Measurements from ENCODE around the gene HCN1. TPM values are rescaled to one million over a fixed set of nuclear protein-coding genes. Genes with fewer than 3 reads are reported as not detected.

The HCN1 gene
- polyA plus RNA-seq, 1 experiment: not detected

DNA sequence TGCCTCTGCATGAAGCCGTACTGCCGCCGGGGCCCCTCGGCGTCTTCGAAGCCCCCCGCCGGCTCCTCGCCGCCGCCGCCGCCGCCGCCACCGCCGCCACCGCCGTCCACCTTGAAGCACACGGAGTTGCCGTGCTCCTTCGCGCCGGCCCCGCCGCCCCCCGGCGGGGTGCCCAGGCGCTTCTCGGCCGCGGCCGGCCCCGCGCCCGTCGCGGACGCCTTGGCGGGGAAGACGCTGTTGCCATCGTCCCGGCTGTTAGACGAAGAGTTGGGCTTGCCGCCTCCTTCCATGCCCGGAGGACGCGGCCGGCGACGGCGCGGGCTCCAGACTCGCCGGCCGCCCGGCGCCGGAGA is 400 bp downstream of the HCN1 start:
- H3K27me3 ChIP-seq (ENCODE audit: control insufficient read depth, insufficient read depth, low read length): peaks cover 1% of the 10 kb centered on the region; the same call in 1 of the 2 replicates
- no peaks in the 10 kb centered on the region for H3K36me3 ChIP-seq (ENCODE audit: control insufficient read depth, insufficient read depth, low read length)
- DNase-seq (ENCODE audit: low read depth): no peak
- TF ChIP-seq, protein P1, sequence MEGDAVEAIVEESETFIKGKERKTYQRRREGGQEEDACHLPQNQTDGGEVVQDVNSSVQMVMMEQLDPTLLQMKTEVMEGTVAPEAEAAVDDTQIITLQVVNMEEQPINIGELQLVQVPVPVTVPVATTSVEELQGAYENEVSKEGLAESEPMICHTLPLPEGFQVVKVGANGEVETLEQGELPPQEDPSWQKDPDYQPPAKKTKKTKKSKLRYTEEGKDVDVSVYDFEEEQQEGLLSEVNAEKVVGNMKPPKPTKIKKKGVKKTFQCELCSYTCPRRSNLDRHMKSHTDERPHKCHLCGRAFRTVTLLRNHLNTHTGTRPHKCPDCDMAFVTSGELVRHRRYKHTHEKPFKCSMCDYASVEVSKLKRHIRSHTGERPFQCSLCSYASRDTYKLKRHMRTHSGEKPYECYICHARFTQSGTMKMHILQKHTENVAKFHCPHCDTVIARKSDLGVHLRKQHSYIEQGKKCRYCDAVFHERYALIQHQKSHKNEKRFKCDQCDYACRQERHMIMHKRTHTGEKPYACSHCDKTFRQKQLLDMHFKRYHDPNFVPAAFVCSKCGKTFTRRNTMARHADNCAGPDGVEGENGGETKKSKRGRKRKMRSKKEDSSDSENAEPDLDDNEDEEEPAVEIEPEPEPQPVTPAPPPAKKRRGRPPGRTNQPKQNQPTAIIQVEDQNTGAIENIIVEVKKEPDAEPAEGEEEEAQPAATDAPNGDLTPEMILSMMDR (IDR thresholded peaks at IDR 0.05; ENCODE audit: insufficient read depth, low read depth, low read length): no peak
- CTCF ChIA-PET: interaction anchor here (0.6 to 0.9 kb wide), 4 partner anchors 12 to 17 kb away, joined by 3 to 5 read pairs (median 4); no protein-coding TSS in a partner anchor
- H3K4me3 ChIP-seq (ENCODE audit: low read depth, low read length): no peak overlapping the region
- POLR2A ChIA-PET: no interaction called here

GRCh38 chr5:45694971-45695803 is 993 bp downstream of the HCN1 start:
- no peak overlapping the region for H3K4me3 ChIP-seq (ENCODE audit: low read depth, low read length)
- CTCF ChIA-PET: no interaction called here
- TF ChIP-seq, protein P1 (IDR thresholded peaks at IDR 0.05; ENCODE audit: insufficient read depth, low read depth, low read length): no peak
- peaks cover 1% of the 10 kb centered on the region; the same call in 1 of the 2 replicates for H3K27me3 ChIP-seq (ENCODE audit: control insufficient read depth, insufficient read depth, low read length)
- POLR2A ChIA-PET: no interaction called here
- H3K36me3 ChIP-seq (ENCODE audit: control insufficient read depth, insufficient read depth, low read length): no peaks in the 10 kb centered on the region
- no peak for DNase-seq (ENCODE audit: low read depth)

DNA sequence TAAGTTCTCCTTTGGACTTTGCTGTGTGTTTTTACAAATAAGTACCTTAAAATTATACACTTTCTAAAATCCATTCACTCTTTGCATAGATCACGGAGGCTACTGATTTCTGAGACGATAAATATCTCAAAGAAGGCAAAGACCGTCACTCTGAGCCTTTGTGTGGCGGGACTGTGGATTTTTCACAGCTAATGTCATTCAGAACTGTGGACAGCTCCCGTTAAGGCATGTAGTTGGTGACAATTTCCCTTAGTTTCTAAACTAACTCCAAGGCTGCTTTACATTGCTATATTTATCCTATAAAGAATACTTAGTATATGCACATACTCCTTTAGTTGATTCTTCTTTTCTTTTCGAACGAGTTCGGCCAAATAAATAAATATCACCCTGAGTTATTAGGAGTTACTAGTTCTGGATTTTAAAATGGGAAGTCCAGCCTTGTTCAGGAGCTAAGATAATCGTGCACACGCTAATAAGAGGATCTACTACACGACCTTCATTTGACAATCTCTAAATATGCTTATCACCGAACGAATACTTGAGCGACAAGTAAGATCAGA is 1.8 kb downstream of the HCN1 start:
- no peak for DNase-seq (ENCODE audit: low read depth)
- H3K27me3 ChIP-seq (ENCODE audit: control insufficient read depth, insufficient read depth, low read length): peaks cover 1% of the 10 kb centered on the region; the same call in 1 of the 2 replicates
- TF ChIP-seq, protein P1 (IDR thresholded peaks at IDR 0.05; ENCODE audit: insufficient read depth, low read depth, low read length): no peak
- ChIA-PET CTCF (no interaction called here), POLR2A (no interaction called here)
- H3K36me3 ChIP-seq (ENCODE audit: control insufficient read depth, insufficient read depth, low read length): no peaks in the 10 kb centered on the region
- no peak overlapping the region for H3K4me3 ChIP-seq (ENCODE audit: low read depth, low read length)

DNA sequence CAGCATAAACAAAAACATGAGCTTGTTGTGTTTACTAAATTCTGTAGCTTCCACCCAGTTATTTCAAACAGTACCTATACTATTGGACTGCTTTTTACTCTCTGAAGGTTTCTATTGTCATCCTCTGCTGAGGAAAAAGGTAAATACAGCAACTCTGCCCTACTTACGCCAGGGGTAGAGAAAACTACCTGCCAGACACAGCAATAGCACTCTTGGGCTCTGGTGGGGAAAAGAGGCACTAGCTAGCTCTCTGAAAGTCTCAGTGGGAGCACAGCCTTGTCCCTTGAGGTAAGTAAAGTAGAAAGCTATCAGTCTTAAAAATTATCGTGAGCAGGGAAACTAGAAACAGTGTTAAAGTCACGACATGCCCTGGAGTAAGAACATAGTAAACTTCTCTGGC is 3.7 kb downstream of the HCN1 start:
- ChIA-PET POLR2A (no interaction called here), CTCF (interaction anchor here (0.6 kb wide), 1 partner anchor 10 kb away, joined by 3 read pairs; no protein-coding TSS in a partner anchor)
- Histone ChIP-seq H3K27me3 (ENCODE audit: control insufficient read depth, insufficient read depth, low read length) (peaks cover 1% of the 10 kb centered on the region; the same call in 1 of the 2 replicates), H3K4me3 (ENCODE audit: low read depth, low read length) (no peak overlapping the region), H3K36me3 (ENCODE audit: control insufficient read depth, insufficient read depth, low read length) (no peaks in the 10 kb centered on the region)
- TF ChIP-seq, protein P1 (IDR thresholded peaks at IDR 0.05; ENCODE audit: insufficient read depth, low read depth, low read length): no peak
- no peak for DNase-seq (ENCODE audit: low read depth)

- CTCF ChIA-PET: no interaction called here
- peaks cover 1% of the 10 kb centered on the region; the same call in 1 of the 2 replicates for H3K27me3 ChIP-seq (ENCODE audit: control insufficient read depth, insufficient read depth, low read length)
- H3K4me3 ChIP-seq (ENCODE audit: low read depth, low read length): no peak overlapping the region
- H3K36me3 ChIP-seq (ENCODE audit: control insufficient read depth, insufficient read depth, low read length): no peaks in the 10 kb centered on the region
- TF ChIP-seq, protein P1 (IDR thresholded peaks at IDR 0.05; ENCODE audit: insufficient read depth, low read depth, low read length): no peak
- POLR2A ChIA-PET: no interaction called here
- DNase-seq (ENCODE audit: low read depth): no peak
These were observed 4.5 kb downstream of the HCN1 start for GRCh38 chr5:45691656-45692055.
